GM23248 (cell line): ENCODE data around the gene CTNNA3.

Experiments
- EZH2 ChIP-seq: fragments of 200-600 bp; sonication (generic); IDR thresholded peaks from 2 replicates; pipeline ENCODE4 v1.6.1; 2018; ENCODE audit warnings: antibody characterized with exemption, mild to moderate bottlenecking; ENCODE audit not compliant: insufficient read depth, poor library complexity, severe bottlenecking
- EZH2phosphoT487 ChIP-seq: fragments of 200-600 bp; sonication (generic); IDR thresholded peaks from 2 replicates; pipeline ENCODE4 v1.6.1; 2018; ENCODE audit warnings: antibody characterized with exemption, moderate library complexity, mild to moderate bottlenecking, low read depth; ENCODE audit not compliant: insufficient read depth

- no peak for TF ChIP-seq EZH2phosphoT487
- TF ChIP-seq EZH2 = no peak
Measured at GRCh38 chr10:66809402-66809801, 886.6 kb downstream of the CTNNA3 start.
